Measurements from ENCODE around the gene NOS2.

DNA sequence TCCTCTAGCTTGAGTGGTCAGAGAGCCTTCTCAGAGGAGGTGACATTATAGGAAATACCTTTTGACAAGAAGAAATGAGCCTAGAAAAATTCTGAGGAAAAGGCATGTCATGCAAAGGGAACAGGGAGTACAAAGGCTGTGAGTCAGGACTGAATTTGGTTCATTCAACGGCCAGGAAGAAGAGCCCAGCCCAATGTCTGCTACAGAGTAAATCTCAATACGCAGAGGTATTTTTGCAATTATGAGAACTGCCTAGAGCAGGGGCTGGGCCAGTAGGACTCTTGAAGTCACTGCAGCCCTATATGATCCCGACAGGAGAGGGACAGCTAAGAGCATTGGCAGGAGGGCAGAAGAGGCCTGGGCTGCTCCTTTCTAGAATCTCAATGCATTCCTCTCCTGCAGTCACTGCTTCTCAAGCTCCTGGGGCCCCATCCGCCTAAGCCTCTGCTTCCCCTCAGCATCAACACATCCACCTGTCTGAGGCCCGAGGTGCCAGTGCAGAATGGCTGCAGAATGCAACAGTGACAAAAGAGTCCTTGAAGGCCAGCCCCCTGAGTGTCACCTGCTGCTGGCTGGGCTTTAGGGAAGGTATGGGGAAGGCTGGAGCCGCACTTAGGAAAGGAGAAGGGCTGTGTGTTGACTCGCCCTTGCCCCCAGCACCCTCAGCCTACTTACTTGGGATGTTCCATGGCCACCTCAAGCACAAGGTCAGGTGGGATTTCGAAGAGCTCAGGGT is 20.1 kb downstream of the NOS2 start:
- TF ChIP-seq EP300 (IDR thresholded peaks at IDR 0.05) = no peak
- TF ChIP-seq POLR2AphosphoS5 (IDR thresholded peaks at IDR 0.05) = no peak
